Activated T-cell treated with anti-CD3 and anti-CD28 coated beads, Interleukin-2, amount 50 U/mL, for 4 hours (primary cell): Measurements from ENCODE around the gene TSHZ3. TPM values are rescaled to one million over a fixed set of nuclear protein-coding genes. Genes with fewer than 3 reads are reported as not detected.

ENCODE experiments used
- ATAC-seq, 2 donors: fragments of 200-7000 bp; cut with Tn5 transposase; one replicate each; pipeline ENCODE4 v1.10.0; 2021
- DNase-seq: peaks from one replicate; pipeline ENCODE4 v3.0.0-alpha.2; 2020
- H3K27me3 Mint-ChIP-seq: one replicate; pipeline ENCODE4 v1.8.0; 2021; ENCODE audit warnings: low read depth, mixed read lengths
- H3K36me3 Mint-ChIP-seq: one replicate; pipeline ENCODE4 v1.8.0; 2022; ENCODE audit warnings: mixed read lengths; ENCODE audit not compliant: insufficient read depth
- H3K4me1 Mint-ChIP-seq: one replicate; pipeline ENCODE4 v1.8.0; 2021; ENCODE audit warnings: low read depth, mixed read lengths
- H3K4me3 Mint-ChIP-seq: one replicate; pipeline ENCODE4 v1.8.0; 2021; ENCODE audit warnings: mild to moderate bottlenecking, moderate library complexity, mixed read lengths
- H3K9me3 Mint-ChIP-seq: one replicate; pipeline ENCODE4 v1.8.0; 2021; ENCODE audit warnings: mixed read lengths
- total RNA-seq, 3 donors: library from RNA; stranded (reverse); gene quantifications; one replicate each; pipeline ENCODE4 v1.2.1, GENCODE V29; 2021

TSHZ3 gene
- total RNA-seq, 3 donors from 2014 or later: 0.25 to 0.95 (median 0.63) TPM

GRCh38 chr19:31269425-31270127 lies 79.7 kb downstream of the TSHZ3 start:
- Mint-ChIP-seq H3K36me3 (no peaks in the 10 kb centered on the region), H3K4me3 (no peak overlapping the region), H3K9me3 (no peaks in the 10 kb centered on the region), H3K27me3 (peaks cover under 1% of the 10 kb centered on the region), H3K4me1 (no peaks in the 10 kb centered on the region)
- DNase-seq (no peak), ATAC-seq (no peak)

GRCh38 chr19:31268751-31269383 lies 80.4 kb downstream of the TSHZ3 start:
- Mint-ChIP-seq H3K4me1 (no peaks in the 10 kb centered on the region), H3K4me3 (no peak overlapping the region), H3K36me3 (no peaks in the 10 kb centered on the region), H3K27me3 (peaks cover 4% of the 10 kb centered on the region), H3K9me3 (no peaks in the 10 kb centered on the region)
- no peak for DNase-seq
- ATAC-seq: no peak

GRCh38 chr19:31266731-31267130 lies 82.5 kb downstream of the TSHZ3 start:
- Mint-ChIP-seq H3K4me3 (no peak overlapping the region), H3K36me3 (no peaks in the 10 kb centered on the region), H3K27me3 (peaks cover 8% of the 10 kb centered on the region), H3K4me1 (no peaks in the 10 kb centered on the region), H3K9me3 (no peaks in the 10 kb centered on the region)
- ATAC-seq: no peak
- no peak for DNase-seq

- Mint-ChIP-seq H3K4me1 (peaks cover 3% of the 10 kb centered on the region), H3K27me3 (peaks cover 8% of the 10 kb centered on the region), H3K9me3 (no peaks in the 10 kb centered on the region), H3K4me3 (no peak overlapping the region), H3K36me3 (no peaks in the 10 kb centered on the region)
- DNase-seq (no peak), ATAC-seq (no peak)
These were observed 83.0 kb downstream of the TSHZ3 start for GRCh38 chr19:31266196-31266595.

- peaks cover 13% of the 10 kb centered on the region for H3K27me3 Mint-ChIP-seq
- no peak overlapping the region for H3K4me3 Mint-ChIP-seq
- H3K9me3 Mint-ChIP-seq: no peaks in the 10 kb centered on the region
- no peak for ATAC-seq
- H3K36me3 Mint-ChIP-seq: no peaks in the 10 kb centered on the region
- no peak for DNase-seq
- H3K4me1 Mint-ChIP-seq: peaks cover 3% of the 10 kb centered on the region
These were observed 85.0 kb downstream of the TSHZ3 start for GRCh38 chr19:31264041-31264778.

GRCh38 chr19:31263328-31263727 lies 85.9 kb downstream of the TSHZ3 start:
- no peaks in the 10 kb centered on the region for H3K9me3 Mint-ChIP-seq
- H3K27me3 Mint-ChIP-seq: peaks cover 13% of the 10 kb centered on the region
- H3K36me3 Mint-ChIP-seq: no peaks in the 10 kb centered on the region
- ATAC-seq (no peak), DNase-seq (no peak)
- H3K4me3 Mint-ChIP-seq: no peak overlapping the region
- peaks cover 3% of the 10 kb centered on the region for H3K4me1 Mint-ChIP-seq

GRCh38 chr19:31262725-31263191 lies 86.5 kb downstream of the TSHZ3 start:
- no peak for ATAC-seq
- peaks cover 13% of the 10 kb centered on the region for H3K27me3 Mint-ChIP-seq
- H3K36me3 Mint-ChIP-seq: no peaks in the 10 kb centered on the region
- peaks cover 3% of the 10 kb centered on the region for H3K4me1 Mint-ChIP-seq
- no peak overlapping the region for H3K4me3 Mint-ChIP-seq
- DNase-seq: no peak
- no peaks in the 10 kb centered on the region for H3K9me3 Mint-ChIP-seq

- ATAC-seq (no peak), DNase-seq (no peak)
- Mint-ChIP-seq H3K4me1 (peaks cover 3% of the 10 kb centered on the region), H3K9me3 (no peaks in the 10 kb centered on the region), H3K27me3 (peaks cover 14% of the 10 kb centered on the region), H3K4me3 (no peak overlapping the region), H3K36me3 (no peaks in the 10 kb centered on the region)
These were observed 87.5 kb downstream of the TSHZ3 start for GRCh38 chr19:31261603-31262212.

GRCh38 chr19:31261019-31261602 lies 88.1 kb downstream of the TSHZ3 start:
- no peak overlapping the region for H3K4me3 Mint-ChIP-seq
- no peaks in the 10 kb centered on the region for H3K36me3 Mint-ChIP-seq
- no peaks in the 10 kb centered on the region for H3K9me3 Mint-ChIP-seq
- DNase-seq (no peak), ATAC-seq (no peak)
- peaks cover 14% of the 10 kb centered on the region for H3K27me3 Mint-ChIP-seq
- peaks cover 3% of the 10 kb centered on the region for H3K4me1 Mint-ChIP-seq

- DNase-seq (no peak), ATAC-seq (no peak)
- no peaks in the 10 kb centered on the region for H3K9me3 Mint-ChIP-seq
- peaks cover 14% of the 10 kb centered on the region for H3K27me3 Mint-ChIP-seq
- peaks cover 3% of the 10 kb centered on the region for H3K4me1 Mint-ChIP-seq
- H3K36me3 Mint-ChIP-seq: no peaks in the 10 kb centered on the region
- H3K4me3 Mint-ChIP-seq: no peak overlapping the region
These were observed 88.9 kb downstream of the TSHZ3 start for GRCh38 chr19:31260171-31260933.

- no peaks in the 10 kb centered on the region for H3K9me3 Mint-ChIP-seq
- H3K4me3 Mint-ChIP-seq: no peak overlapping the region
- no peaks in the 10 kb centered on the region for H3K36me3 Mint-ChIP-seq
These were observed 90.8 kb downstream of the TSHZ3 start for GRCh38 chr19:31258211-31259052.

GRCh38 chr19:31257426-31258130 lies 91.7 kb downstream of the TSHZ3 start:
- Mint-ChIP-seq H3K9me3 (no peaks in the 10 kb centered on the region), H3K36me3 (no peaks in the 10 kb centered on the region), H3K4me3 (no peak overlapping the region), H3K4me1 (peaks cover 3% of the 10 kb centered on the region), H3K27me3 (peaks cover 7% of the 10 kb centered on the region)
- ATAC-seq: no peak
- DNase-seq: no peak

More at GRCh38 chr19:31258211-31259052, 90.8 kb downstream of the TSHZ3 start:
- no peak for DNase-seq
- no peak for ATAC-seq
- peaks cover 10% of the 10 kb centered on the region for H3K27me3 Mint-ChIP-seq
- peaks cover 3% of the 10 kb centered on the region for H3K4me1 Mint-ChIP-seq
